ENCODE results near the gene RGS10.
A peak's percentile ranks its signal among the peaks of the same experiment; 100 is the strongest.
"Not testable (repeated sequence)": the region's sequence is repeated elsewhere in the genome, so short reads cannot be mapped to it uniquely, and the experiment has no call there.

The RGS10 gene

GRCh38 chr10:119538632-119539358 lies 3.7 kb downstream of the RGS10 start:
- peak; percentile 62 for DNase-seq

GRCh38 chr10:119537953-119538630 lies 4.4 kb downstream of the RGS10 start:
- no peak for DNase-seq

GRCh38 chr10:119536508-119537025 lies 6.0 kb downstream of the RGS10 start:
- DNase-seq, result no peak

GRCh38 chr10:119535837-119536507 lies 6.5 kb downstream of the RGS10 start:
- no peak for DNase-seq

- no peak for DNase-seq
Observed at GRCh38 chr10:119535305-119535704, 7.2 kb downstream of the RGS10 start.

DNA sequence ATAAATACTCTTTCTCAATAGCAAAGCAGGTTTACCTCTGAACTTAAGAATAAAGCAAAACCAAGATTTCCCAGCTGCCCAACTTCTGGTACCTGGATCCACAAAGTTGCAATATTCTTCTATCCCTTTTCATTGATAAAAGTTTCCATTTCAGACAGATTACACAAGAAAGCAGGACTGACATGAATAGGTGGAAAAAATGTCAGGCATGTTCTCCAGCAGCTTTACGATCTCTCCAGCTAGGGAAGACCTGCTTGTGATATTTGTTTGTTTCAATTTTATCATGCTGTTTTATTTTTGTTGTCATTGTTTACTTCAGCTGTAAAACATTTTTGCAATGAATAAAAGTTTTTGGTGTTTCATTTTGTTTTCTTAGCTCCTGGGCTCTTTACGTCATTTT lies 9.0 kb downstream of the RGS10 start:
- no peak for DNase-seq

- not testable (repeated sequence) for DNase-seq
Observed at GRCh38 chr10:119532791-119533190, 9.7 kb downstream of the RGS10 start.

GRCh38 chr10:119532251-119532650 lies 10.3 kb downstream of the RGS10 start:
- DNase-seq, result not testable (repeated sequence)

- no peak for DNase-seq
Observed at GRCh38 chr10:119531067-119531466, 11.5 kb downstream of the RGS10 start.

DNA sequence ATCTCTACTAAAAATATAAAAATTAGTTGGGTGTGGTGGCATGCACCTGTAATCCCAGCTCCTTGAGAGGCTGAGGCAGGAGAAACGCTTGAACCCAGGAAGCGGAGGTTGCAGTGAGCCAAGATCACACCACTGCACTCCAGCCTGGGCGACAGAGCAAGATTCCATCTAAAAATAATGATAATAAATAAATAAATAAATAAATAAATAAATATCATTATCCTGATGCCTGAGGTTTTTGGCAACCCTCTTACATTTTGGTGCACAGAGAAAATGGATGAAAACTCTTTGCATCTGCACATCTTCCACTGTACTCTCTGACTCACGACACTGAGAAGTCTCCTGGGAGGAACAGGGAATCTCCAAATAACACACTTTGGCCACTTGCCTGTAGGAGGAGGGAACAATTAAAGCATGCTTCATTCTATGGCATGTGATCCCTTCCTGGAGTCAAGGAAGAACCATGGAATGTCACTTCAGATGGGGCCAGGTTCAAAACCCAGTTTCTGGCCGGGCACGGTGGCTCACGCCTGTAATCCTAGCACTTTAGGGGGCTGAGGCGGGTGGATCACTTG lies 13.8 kb downstream of the RGS10 start:
- not testable (repeated sequence) for DNase-seq

- DNase-seq, result no peak
Observed at GRCh38 chr10:119526621-119527592, 15.6 kb downstream of the RGS10 start.

DNA sequence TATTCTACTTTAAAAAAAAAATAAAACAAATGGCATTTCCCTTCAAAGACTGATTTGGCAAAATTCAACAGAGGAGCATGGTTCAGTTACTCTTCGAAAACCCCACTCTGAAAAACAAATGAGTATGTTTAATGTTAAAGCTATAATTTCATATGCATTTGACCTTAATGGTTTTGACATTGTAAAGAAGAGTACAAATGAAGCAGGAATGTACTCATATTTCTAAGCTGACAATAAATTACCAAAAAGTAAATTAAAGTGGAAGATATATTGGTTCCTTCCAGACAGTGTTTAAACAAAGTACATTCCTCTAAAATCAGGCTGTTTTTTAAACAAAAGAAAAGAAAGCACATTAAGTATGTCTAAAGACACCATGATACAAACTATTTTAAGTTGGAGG lies 16.4 kb downstream of the RGS10 start:
- DNase-seq, result no peak

DNA sequence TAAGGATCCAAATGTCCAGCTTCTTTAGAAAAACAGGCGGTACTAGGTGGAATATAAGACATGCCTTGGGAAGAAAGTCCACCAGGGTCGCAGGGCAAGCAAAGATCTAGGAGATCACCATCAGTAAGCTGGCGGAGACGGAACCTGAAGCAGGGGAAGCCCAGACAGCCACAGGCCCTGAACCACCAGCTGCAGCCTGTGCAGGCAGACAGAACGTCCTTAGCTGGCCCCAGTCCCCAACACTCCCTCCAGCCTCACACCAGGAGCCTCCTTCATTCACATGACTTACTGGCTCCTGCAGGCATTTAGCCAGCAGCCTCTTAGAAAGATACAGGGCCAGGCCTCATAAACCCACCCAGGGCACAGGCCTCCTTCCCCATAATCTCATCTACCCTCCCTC lies 17.4 kb downstream of the RGS10 start:
- no peak for DNase-seq

DNA sequence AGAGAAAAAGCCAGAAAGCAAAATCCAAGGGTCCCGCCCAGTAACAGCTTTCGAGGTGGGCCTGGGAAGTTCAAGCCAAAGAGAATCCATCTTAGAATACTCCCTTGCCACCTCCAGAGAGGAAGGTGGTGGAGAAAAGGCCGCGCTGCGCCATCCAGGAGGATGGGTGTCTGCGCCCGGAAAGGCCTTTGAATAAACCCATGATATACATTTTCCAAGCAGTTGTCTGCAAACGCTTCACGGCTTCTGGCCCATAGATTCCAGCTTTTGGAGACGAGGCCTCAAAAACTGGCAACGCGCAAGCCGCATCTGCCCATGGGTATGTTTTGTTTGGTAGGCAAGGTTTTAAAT lies 17.8 kb downstream of the RGS10 start:
- no peak for DNase-seq

GRCh38 chr10:119523895-119524719 lies 18.4 kb downstream of the RGS10 start:
- no peak for DNase-seq

DNA sequence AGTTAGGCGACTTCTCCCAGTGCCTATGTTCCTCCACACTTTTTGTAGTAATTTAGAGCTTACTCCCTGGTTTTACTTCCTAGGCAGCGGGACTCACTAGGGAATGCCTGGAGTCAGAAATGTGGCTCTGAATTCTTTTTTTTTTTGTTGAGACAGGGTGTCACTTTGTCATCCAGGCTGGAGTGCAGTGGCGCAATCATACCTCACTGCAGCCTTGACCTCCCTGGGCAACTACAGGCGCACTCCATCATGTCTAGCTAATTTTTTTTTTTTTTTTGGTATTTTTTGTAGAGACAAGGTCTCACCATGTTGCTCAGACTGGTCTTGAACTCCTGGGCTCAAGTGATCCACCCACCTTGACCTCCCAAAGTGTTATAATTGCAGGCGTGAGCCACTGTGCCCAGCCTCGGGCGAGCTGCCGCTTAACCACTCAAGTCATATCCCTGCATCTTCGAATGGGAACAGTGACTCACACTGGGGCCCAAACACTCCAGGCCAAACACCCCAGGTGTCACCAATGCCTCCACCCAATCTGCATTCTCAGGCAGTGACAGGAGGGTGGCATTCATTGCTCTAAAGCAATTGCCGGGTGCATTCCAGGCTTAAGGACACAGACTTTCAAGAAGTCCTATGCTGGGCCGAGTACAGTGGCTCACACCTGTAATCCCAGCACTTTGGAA lies 19.6 kb downstream of the RGS10 start:
- DNase-seq, result peak; percentile 38

- no peak for DNase-seq
Observed at GRCh38 chr10:119521443-119522204, 20.9 kb downstream of the RGS10 start.

GRCh38 chr10:119520283-119520682 lies 22.2 kb downstream of the RGS10 start:
- no peak for DNase-seq

DNA sequence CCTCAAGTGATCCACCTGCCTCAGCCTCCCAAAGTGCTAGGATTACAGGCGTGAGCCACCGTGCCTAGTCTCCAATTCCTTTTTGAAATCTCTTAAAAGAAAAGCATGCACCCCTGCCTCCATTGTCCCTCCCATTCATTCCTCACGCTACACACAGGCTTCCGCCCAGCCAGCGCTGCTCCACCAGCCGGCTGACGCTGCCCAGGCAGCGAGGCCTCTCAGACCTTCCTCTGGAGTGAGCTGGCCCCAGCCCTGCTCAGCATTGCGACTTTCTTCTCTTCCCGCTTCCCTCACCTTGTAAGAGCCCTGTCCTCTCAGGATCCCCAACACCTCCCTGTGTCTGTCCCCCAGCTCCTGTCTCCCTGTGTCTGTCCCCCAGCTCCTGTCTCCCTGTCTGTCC lies 23.6 kb downstream of the RGS10 start:
- DNase-seq, result no peak

DNA sequence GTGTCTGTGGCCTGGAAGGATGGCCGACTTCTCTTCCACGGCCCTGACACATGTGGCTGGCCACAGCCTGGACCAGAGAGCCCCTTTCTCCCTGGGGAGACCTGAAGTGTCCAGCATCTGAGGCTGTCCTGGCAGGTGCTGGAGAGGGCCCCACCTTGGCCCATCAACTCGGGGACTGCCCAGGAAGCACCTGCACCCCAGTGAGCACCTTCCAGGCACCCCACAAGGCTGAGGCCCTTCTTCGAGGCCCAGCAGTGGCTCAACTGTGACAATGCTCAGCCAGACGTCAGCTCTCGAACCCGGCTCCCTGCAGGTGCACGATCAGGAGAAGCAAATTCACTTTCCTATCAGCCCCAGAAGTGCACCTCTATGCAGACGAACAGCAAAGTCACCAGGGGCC lies 24.3 kb downstream of the RGS10 start:
- no peak for DNase-seq

Data from activated CD4-positive, alpha-beta T cell treated with anti-CD3 and anti-CD28 coated beads for 48 hours (primary cell).